ENCODE data around the gene PHACTR3. TPM values are rescaled to one million over a fixed set of nuclear protein-coding genes. Genes with fewer than 3 reads are reported as not detected.
"Not testable (repeated sequence)": the region's sequence is repeated elsewhere in the genome, so short reads cannot be mapped to it uniquely, and the experiment has no call there.

The PHACTR3 gene
- total RNA-seq, 4 donors from 2014 or later = 5.4 to 15.9 (median 10.0) TPM

GRCh38 chr20:59888050-59888449 lies 283.7 kb downstream of the PHACTR3 start:
- Histone ChIP-seq H3K9me3 (no peaks in the 10 kb centered on the region), H3K36me3 (no peaks in the 10 kb centered on the region), H3K4me3 (no peak overlapping the region), H3K27me3 (no peaks in the 10 kb centered on the region), H3K4me1 (no peaks in the 10 kb centered on the region), H3K27ac (no peak overlapping the region)
- 95 to 100% methylated on average over 1 of the region's 1 CpG for WGBS, 2 donors
- DNase-seq (ENCODE audit: low spot score in 2 of 2) = no peak
- TF ChIP-seq POLR2A (IDR thresholded peaks at IDR 0.05) (no peak), CTCF (IDR thresholded peaks at IDR 0.05) (no peak), EP300 (IDR thresholded peaks at IDR 0.05) (no peak)

- WGBS, 2 donors = 87 to 94% methylated on average over 2 of the region's 2 CpGs
- DNase-seq (ENCODE audit: low spot score in 2 of 2); H3K4me3 ChIP-seq; H3K27me3 ChIP-seq; H3K36me3 ChIP-seq; H3K4me1 ChIP-seq; H3K9me3 ChIP-seq; H3K27ac ChIP-seq: not testable (repeated sequence)
These were observed 285.7 kb downstream of the PHACTR3 start for GRCh38 chr20:59890035-59890434.

- WGBS, 2 donors = 87 to 93% methylated on average over 1 of the region's 1 CpG
- no peaks in the 10 kb centered on the region for H3K27me3 ChIP-seq
- no peak for TF ChIP-seq CTCF (IDR thresholded peaks at IDR 0.05)
- H3K9me3 ChIP-seq = no peaks in the 10 kb centered on the region
- no peak overlapping the region for H3K4me3 ChIP-seq
- no peaks in the 10 kb centered on the region for H3K36me3 ChIP-seq
- no peaks in the 10 kb centered on the region for H3K4me1 ChIP-seq
- no peak overlapping the region for H3K27ac ChIP-seq
- no peak for DNase-seq (ENCODE audit: low spot score in 2 of 2)
These were observed 287.2 kb downstream of the PHACTR3 start for GRCh38 chr20:59891581-59891980.

- Histone ChIP-seq H3K9me3 (no peaks in the 10 kb centered on the region), H3K4me3 (no peak overlapping the region), H3K4me1 (no peaks in the 10 kb centered on the region), H3K27ac (no peak overlapping the region), H3K36me3 (peaks cover 0 to 6% (median 0%) of the 10 kb centered on the region in 3 donors), H3K27me3 (no peaks in the 10 kb centered on the region)
- no peak for DNase-seq (ENCODE audit: low spot score in 2 of 2)
- WGBS, 2 donors = 92 to 95% methylated on average over 1 of the region's 1 CpG
- TF ChIP-seq CTCF (IDR thresholded peaks at IDR 0.05) (no peak), POLR2A (IDR thresholded peaks at IDR 0.05) (no peak), EP300 (IDR thresholded peaks at IDR 0.05) (no peak)
These were observed 291.6 kb downstream of the PHACTR3 start for GRCh38 chr20:59895908-59896307.

Small RNA genes within 50 kb of the gene (small RNA-seq; reads per million reads assigned to genes)
- not detected for gene RNU7-141P

Data from tibial nerve (tissue), 4 donors.